ENCODE results near the gene TGFA. TPM values are rescaled to one million over a fixed set of nuclear protein-coding genes. Genes with fewer than 3 reads are reported as not detected.

TGFA gene
- total and polyA plus RNA-seq, 5 donors from 2014 or later = 0.07 to 0.45 (median 0.42) TPM; not detected in 2

GRCh38 chr2:70489165-70489564 is 64.5 kb downstream of the TGFA start:
- peaks cover 0 to 2% (median 0%) of the 10 kb centered on the region in 7 donors for H3K9me3 Mint-ChIP-seq
- DNase-seq = no peak
- no peaks in the 10 kb centered on the region for H3K36me3 ChIP-seq (ENCODE audit: control insufficient read depth, insufficient read depth, low read length)
- no peak overlapping the region for H3K27ac Mint-ChIP-seq
- H3K9me3 ChIP-seq (ENCODE audit: control insufficient read depth in 2 of 2, low read length in 2 of 2) = no peaks in the 10 kb centered on the region
- H3K27me3 ChIP-seq (ENCODE audit: control insufficient read depth, insufficient read depth, low read length) = no peaks in the 10 kb centered on the region
- H3K27me3 Mint-ChIP-seq = peaks cover 18% of the 10 kb centered on the region
- ATAC-seq (ENCODE audit: low read depth in 2 of 2) = no peak
- H3K4me3 Mint-ChIP-seq = no peak overlapping the region
- no peak overlapping the region for H3K27ac ChIP-seq (ENCODE audit: insufficient read depth, low read length, poor library complexity, severe bottlenecking)
- no peak overlapping the region for H3K4me3 ChIP-seq (ENCODE audit: low read depth, low read length)
- no peaks in the 10 kb centered on the region for H3K4me1 ChIP-seq (ENCODE audit: control insufficient read depth, insufficient read depth, low read length, poor library complexity, severe bottlenecking)
- H3K36me3 Mint-ChIP-seq = no peaks in the 10 kb centered on the region
- H3K4me1 Mint-ChIP-seq = no peaks in the 10 kb centered on the region

DNA sequence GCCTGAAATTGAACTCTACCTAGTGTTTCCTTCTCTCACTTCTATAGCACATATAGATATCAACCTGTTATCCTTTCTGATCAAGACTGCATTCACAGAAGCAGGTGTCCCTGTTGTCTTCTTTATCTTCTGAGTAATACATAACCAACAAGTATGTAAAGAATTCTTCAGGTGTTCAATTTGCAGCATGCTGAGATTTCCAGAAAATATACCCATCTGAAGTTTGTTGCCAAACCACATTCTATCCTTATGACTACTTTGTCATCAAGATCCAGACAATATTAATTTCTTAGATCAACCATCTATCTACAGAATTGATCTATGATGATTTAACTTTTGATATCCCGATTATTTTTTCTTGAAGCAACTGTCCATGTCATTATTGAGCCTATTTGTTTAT is 69.5 kb downstream of the TGFA start:
- peaks cover 13% of the 10 kb centered on the region for H3K27me3 ChIP-seq (ENCODE audit: control insufficient read depth, insufficient read depth, low read length)
- Mint-ChIP-seq H3K4me1 (no peaks in the 10 kb centered on the region), H3K4me3 (no peak overlapping the region), H3K27ac (no peak overlapping the region), H3K9me3 (peaks cover 0 to 7% (median 0%) of the 10 kb centered on the region in 7 donors), H3K27me3 (peaks cover 15% of the 10 kb centered on the region), H3K36me3 (no peaks in the 10 kb centered on the region)
- ATAC-seq (ENCODE audit: low read depth in 2 of 2) (no peak), DNase-seq (no peak)
- no peaks in the 10 kb centered on the region for H3K9me3 ChIP-seq (ENCODE audit: control insufficient read depth in 2 of 2, low read length in 2 of 2)
- H3K4me3 ChIP-seq (ENCODE audit: low read depth, low read length) = no peak overlapping the region
- H3K4me1 ChIP-seq (ENCODE audit: control insufficient read depth, insufficient read depth, low read length, poor library complexity, severe bottlenecking) = no peaks in the 10 kb centered on the region
- no peaks in the 10 kb centered on the region for H3K36me3 ChIP-seq (ENCODE audit: control insufficient read depth, insufficient read depth, low read length)
- no peak overlapping the region for H3K27ac ChIP-seq (ENCODE audit: insufficient read depth, low read length, poor library complexity, severe bottlenecking)

- Mint-ChIP-seq H3K4me3 (no peak overlapping the region), H3K36me3 (no peaks in the 10 kb centered on the region), H3K9me3 (peaks cover 0 to 7% (median 0%) of the 10 kb centered on the region in 7 donors), H3K27me3 (peaks cover 8% of the 10 kb centered on the region), H3K27ac (no peak overlapping the region), H3K4me1 (no peaks in the 10 kb centered on the region)
- Histone ChIP-seq H3K4me3 (ENCODE audit: low read depth, low read length) (no peak overlapping the region), H3K36me3 (ENCODE audit: control insufficient read depth, insufficient read depth, low read length) (no peaks in the 10 kb centered on the region), H3K9me3 (ENCODE audit: control insufficient read depth in 2 of 2, low read length in 2 of 2) (no peaks in the 10 kb centered on the region), H3K27ac (ENCODE audit: insufficient read depth, low read length, poor library complexity, severe bottlenecking) (no peak overlapping the region), H3K4me1 (ENCODE audit: control insufficient read depth, insufficient read depth, low read length, poor library complexity, severe bottlenecking) (no peaks in the 10 kb centered on the region), H3K27me3 (ENCODE audit: control insufficient read depth, insufficient read depth, low read length) (peaks cover 14% of the 10 kb centered on the region)
- DNase-seq = no peak
- ATAC-seq (ENCODE audit: low read depth in 2 of 2) = no peak
Measured at GRCh38 chr2:70482401-70482800, 71.2 kb downstream of the TGFA start.

- Histone ChIP-seq H3K4me1 (ENCODE audit: control insufficient read depth, insufficient read depth, low read length, poor library complexity, severe bottlenecking) (no peaks in the 10 kb centered on the region), H3K36me3 (ENCODE audit: control insufficient read depth, insufficient read depth, low read length) (no peaks in the 10 kb centered on the region), H3K27ac (ENCODE audit: insufficient read depth, low read length, poor library complexity, severe bottlenecking) (no peak overlapping the region), H3K9me3 (ENCODE audit: control insufficient read depth in 2 of 2, low read length in 2 of 2) (no peaks in the 10 kb centered on the region), H3K4me3 (ENCODE audit: low read depth, low read length) (no peak overlapping the region), H3K27me3 (ENCODE audit: control insufficient read depth, insufficient read depth, low read length) (peaks cover 15% of the 10 kb centered on the region)
- no peak for DNase-seq
- Mint-ChIP-seq H3K36me3 (no peaks in the 10 kb centered on the region), H3K4me1 (peaks cover 0 to 3% (median 0%) of the 10 kb centered on the region in 4 donors), H3K27ac (no peak overlapping the region), H3K9me3 (peaks cover 0 to 7% (median 2%) of the 10 kb centered on the region in 7 donors), H3K27me3 (peaks cover 22% of the 10 kb centered on the region), H3K4me3 (no peak overlapping the region)
- ATAC-seq (ENCODE audit: low read depth in 2 of 2) = no peak
Measured at GRCh38 chr2:70480468-70480867, 73.2 kb downstream of the TGFA start.

- Histone ChIP-seq H3K4me3 (ENCODE audit: low read depth, low read length) (no peak overlapping the region), H3K27me3 (ENCODE audit: control insufficient read depth, insufficient read depth, low read length) (peaks cover 15% of the 10 kb centered on the region), H3K4me1 (ENCODE audit: control insufficient read depth, insufficient read depth, low read length, poor library complexity, severe bottlenecking) (no peaks in the 10 kb centered on the region), H3K27ac (ENCODE audit: insufficient read depth, low read length, poor library complexity, severe bottlenecking) (no peak overlapping the region), H3K9me3 (ENCODE audit: control insufficient read depth in 2 of 2, low read length in 2 of 2) (no peaks in the 10 kb centered on the region), H3K36me3 (ENCODE audit: control insufficient read depth, insufficient read depth, low read length) (no peaks in the 10 kb centered on the region)
- H3K9me3 Mint-ChIP-seq = peaks cover 0 to 7% (median 0%) of the 10 kb centered on the region in 7 donors
- peak overlapping the region in 1 of 3 donors; percentile 34 for H3K27ac Mint-ChIP-seq
- no peak for DNase-seq
- peaks cover 27% of the 10 kb centered on the region for H3K27me3 Mint-ChIP-seq
- no peaks in the 10 kb centered on the region for H3K36me3 Mint-ChIP-seq
- no peak for ATAC-seq (ENCODE audit: low read depth in 2 of 2)
- no peak overlapping the region for H3K4me3 Mint-ChIP-seq
- peaks cover 0 to 10% (median 0%) of the 10 kb centered on the region in 4 donors for H3K4me1 Mint-ChIP-seq
Measured at GRCh38 chr2:70479816-70480215, 73.8 kb downstream of the TGFA start.

GRCh38 chr2:70477441-70477844 is 76.2 kb downstream of the TGFA start:
- Histone ChIP-seq H3K4me1 (ENCODE audit: control insufficient read depth, insufficient read depth, low read length, poor library complexity, severe bottlenecking) (peaks cover 6% of the 10 kb centered on the region), H3K27me3 (ENCODE audit: control insufficient read depth, insufficient read depth, low read length) (peaks cover 11% of the 10 kb centered on the region), H3K36me3 (ENCODE audit: control insufficient read depth, insufficient read depth, low read length) (no peaks in the 10 kb centered on the region), H3K9me3 (ENCODE audit: control insufficient read depth in 2 of 2, low read length in 2 of 2) (no peaks in the 10 kb centered on the region), H3K27ac (ENCODE audit: insufficient read depth, low read length, poor library complexity, severe bottlenecking) (no peak overlapping the region), H3K4me3 (ENCODE audit: low read depth, low read length) (no peak overlapping the region)
- DNase-seq (no peak), ATAC-seq (ENCODE audit: low read depth in 2 of 2) (no peak)
- peaks cover 0 to 27% (median 3%) of the 10 kb centered on the region in 4 donors for H3K4me1 Mint-ChIP-seq
- no peak overlapping the region for H3K4me3 Mint-ChIP-seq
- peaks cover 0 to 7% (median 0%) of the 10 kb centered on the region in 7 donors for H3K9me3 Mint-ChIP-seq
- H3K36me3 Mint-ChIP-seq = no peaks in the 10 kb centered on the region
- H3K27me3 Mint-ChIP-seq = peaks cover 27% of the 10 kb centered on the region
- peak overlapping the region in 1 of 3 donors; percentile 52 for H3K27ac Mint-ChIP-seq

GRCh38 chr2:70475266-70475665 is 78.4 kb downstream of the TGFA start:
- Mint-ChIP-seq H3K36me3 (no peaks in the 10 kb centered on the region), H3K4me1 (peaks cover 0 to 30% (median 3%) of the 10 kb centered on the region in 4 donors), H3K27me3 (peaks cover 32% of the 10 kb centered on the region), H3K4me3 (peak overlapping the region in 1 of 4 donors; percentile 59), H3K9me3 (peaks cover 0 to 7% (median 0%) of the 10 kb centered on the region in 7 donors), H3K27ac (peak overlapping the region in 1 of 3 donors; percentile 19)
- Histone ChIP-seq H3K4me3 (ENCODE audit: low read depth, low read length) (no peak overlapping the region), H3K9me3 (ENCODE audit: control insufficient read depth in 2 of 2, low read length in 2 of 2) (no peaks in the 10 kb centered on the region), H3K27me3 (ENCODE audit: control insufficient read depth, insufficient read depth, low read length) (peaks cover 4% of the 10 kb centered on the region), H3K36me3 (ENCODE audit: control insufficient read depth, insufficient read depth, low read length) (no peaks in the 10 kb centered on the region), H3K4me1 (ENCODE audit: control insufficient read depth, insufficient read depth, low read length, poor library complexity, severe bottlenecking) (peaks cover 6% of the 10 kb centered on the region), H3K27ac (ENCODE audit: insufficient read depth, low read length, poor library complexity, severe bottlenecking) (no peak overlapping the region)
- peak in 1 of 3 donors; percentile 32 for DNase-seq
- peak in 1 of 2 donors; percentile 37 for ATAC-seq (ENCODE audit: low read depth in 2 of 2)

- Mint-ChIP-seq H3K4me3 (no peak overlapping the region), H3K36me3 (no peaks in the 10 kb centered on the region), H3K27ac (peak overlapping the region in 2 of 3 donors; percentile 3 to 33), H3K27me3 (peaks cover 27% of the 10 kb centered on the region), H3K4me1 (peaks cover 0 to 30% (median 3%) of the 10 kb centered on the region in 4 donors), H3K9me3 (peaks cover 0 to 7% (median 0%) of the 10 kb centered on the region in 7 donors)
- peaks cover 2% of the 10 kb centered on the region for H3K27me3 ChIP-seq (ENCODE audit: control insufficient read depth, insufficient read depth, low read length)
- DNase-seq (no peak), ATAC-seq (ENCODE audit: low read depth in 2 of 2) (no peak)
- H3K4me3 ChIP-seq (ENCODE audit: low read depth, low read length) = no peak overlapping the region
- no peaks in the 10 kb centered on the region for H3K36me3 ChIP-seq (ENCODE audit: control insufficient read depth, insufficient read depth, low read length)
- no peak overlapping the region for H3K27ac ChIP-seq (ENCODE audit: insufficient read depth, low read length, poor library complexity, severe bottlenecking)
- H3K4me1 ChIP-seq (ENCODE audit: control insufficient read depth, insufficient read depth, low read length, poor library complexity, severe bottlenecking) = peaks cover 6% of the 10 kb centered on the region
- H3K9me3 ChIP-seq (ENCODE audit: control insufficient read depth in 2 of 2, low read length in 2 of 2) = no peaks in the 10 kb centered on the region
Measured at GRCh38 chr2:70474256-70474848, 79.3 kb downstream of the TGFA start.
